Gastroesophageal sphincter (tissue), 3 donors: ENCODE results near the gene TSGA10.

Experiments used
- CTCF ChIP-seq, 4 experiments: fragments of 200-600 bp in 2 of 4; fragments of 450-650 bp in 2 of 4; sonication (generic) in 1 of 4; IDR thresholded peaks; one replicate each; pipeline ENCODE4 v1.5.1; 2017 to 2019; ENCODE audit warnings: antibody characterized with exemption in 4 of 4, mild to moderate bottlenecking in 2 of 4, moderate library complexity in 2 of 4
- EP300 ChIP-seq: sonication (generic); formaldehyde crosslinking; IDR thresholded peaks from one replicate; pipeline ENCODE4 v1.6.1; 2017; ENCODE audit warnings: antibody characterized with exemption, mild to moderate bottlenecking
- POLR2A ChIP-seq, 2 donors: fragments of 450-650 bp; IDR thresholded peaks; one replicate each; pipeline ENCODE4 v1.6.1; 2017; ENCODE audit warnings: antibody characterized with exemption in 2 of 2, mild to moderate bottlenecking in 2 of 2, moderate library complexity in 1 of 2
- POLR2AphosphoS5 ChIP-seq: sonication (generic); formaldehyde crosslinking; IDR thresholded peaks from one replicate; pipeline ENCODE4 v1.6.1; 2017; ENCODE audit warnings: antibody characterized with exemption

- TF ChIP-seq CTCF (IDR thresholded peaks at IDR 0.05) (no peak), POLR2A (IDR thresholded peaks at IDR 0.05) (no peak), EP300 (no peak), POLR2AphosphoS5 (no peak)
These were observed 26.8 kb downstream of the TSGA10 start for GRCh38 chr2:99127981-99128380.
